GM04503 (cell line): ENCODE measurements around the gene UBE2J1.
"Not testable (repeated sequence)": the region's sequence is repeated elsewhere in the genome, so short reads cannot be mapped to it uniquely, and the experiment has no call there.

Experiments used
- DNase-seq: peaks from one replicate; pipeline ENCODE4 v3.0.0-alpha.2; 2012; ENCODE audit warnings: low read depth

Gene UBE2J1

GRCh38 chr6:89320012-89320559, 32.4 kb downstream of the UBE2J1 start:
- DNase-seq, result no peak

- DNase-seq, result no peak
These were observed 35.5 kb downstream of the UBE2J1 start for GRCh38 chr6:89317067-89317466.

- no peak for DNase-seq
These were observed 37.2 kb downstream of the UBE2J1 start, which contains the start of gene GABRR2 for GRCh38 chr6:89315249-89315885. Gene GABRR2, minus strand, starts transcription at chr6:89315299. Its CDS starts 134 bp downstream, at chr6:89315165.

- no peak for DNase-seq
These were observed 37.8 kb downstream of the UBE2J1 start for GRCh38 chr6:89314692-89315091.

- DNase-seq, result peak; percentile 87
These were observed 39.5 kb downstream of the UBE2J1 start for GRCh38 chr6:89313006-89313405.

- peak; percentile 44 for DNase-seq
These were observed 40.5 kb downstream of the UBE2J1 start for GRCh38 chr6:89311853-89312531.

GRCh38 chr6:89311530-89311852, 41.0 kb downstream of the UBE2J1 start:
- no peak for DNase-seq

- peak; percentile 25 for DNase-seq
These were observed 41.6 kb downstream of the UBE2J1 start for GRCh38 chr6:89310929-89311328.

GRCh38 chr6:89308525-89309395, 43.8 kb downstream of the UBE2J1 start:
- no peak for DNase-seq

- not testable (repeated sequence) for DNase-seq
These were observed 48.0 kb downstream of the UBE2J1 start for GRCh38 chr6:89304517-89304916.

- DNase-seq, result no peak
These were observed 49.6 kb downstream of the UBE2J1 start for GRCh38 chr6:89302936-89303335.

GRCh38 chr6:89302195-89302770, 50.2 kb downstream of the UBE2J1 start:
- no peak for DNase-seq

GRCh38 chr6:89301586-89302194, 50.8 kb downstream of the UBE2J1 start:
- DNase-seq, result no peak

GRCh38 chr6:89299466-89299850, 53.1 kb downstream of the UBE2J1 start:
- DNase-seq, result no peak

- no peak for DNase-seq
These were observed 53.6 kb downstream of the UBE2J1 start for GRCh38 chr6:89298680-89299465.

GRCh38 chr6:89297695-89298351, 54.7 kb downstream of the UBE2J1 start:
- peak; percentile 63 for DNase-seq

GRCh38 chr6:89295981-89296380, 56.5 kb downstream of the UBE2J1 start:
- DNase-seq, result no peak

GRCh38 chr6:89295116-89295515, 57.4 kb downstream of the UBE2J1 start:
- not testable (repeated sequence) for DNase-seq

GRCh38 chr6:89291256-89291819, 61.2 kb downstream of the UBE2J1 start:
- no peak for DNase-seq
